ENCODE measurements around the gene KPNB1.

The KPNB1 gene

DNA sequence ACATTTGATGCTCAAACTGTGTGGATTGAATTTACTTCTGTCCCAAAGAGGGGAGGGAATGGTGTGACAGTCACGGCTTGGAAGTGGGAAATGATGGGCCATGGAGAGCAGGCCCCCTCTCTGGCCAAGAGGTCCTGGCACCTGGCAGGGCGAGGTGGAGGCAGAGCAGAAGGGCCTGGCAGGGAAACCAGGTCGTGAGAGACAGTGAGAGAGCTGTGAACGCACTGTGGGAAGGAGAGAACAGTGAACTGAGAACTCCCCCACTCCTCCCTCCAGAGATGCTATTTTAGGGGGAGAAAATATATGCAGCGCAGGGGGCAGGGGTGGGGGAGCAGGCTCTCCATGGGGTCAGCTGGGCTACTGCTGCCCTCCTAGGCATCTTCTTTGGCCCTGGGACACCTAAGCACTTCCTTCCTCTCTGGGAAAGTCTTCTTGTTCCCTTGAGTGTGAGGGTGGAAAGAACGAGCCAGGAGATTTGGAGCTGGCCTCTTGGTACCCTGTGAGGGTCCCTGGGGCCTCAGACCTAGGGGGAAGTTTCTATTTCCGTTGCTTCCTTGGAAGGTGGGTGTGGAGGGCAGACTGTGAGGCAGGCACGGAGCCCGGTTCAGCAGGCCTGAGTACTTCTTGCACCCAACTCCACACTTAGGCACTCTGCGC is 66.1 kb downstream of the KPNB1 start:
- intact Hi-C loops (cut with DNase I; ENCODE audit: low total_unique reads) = no loop called here
- Histone ChIP-seq H3K4me1 (no peaks in the 10 kb centered on the region), H3K9me3 (no peaks in the 10 kb centered on the region), H3K4me3 (no peak overlapping the region), H3K27me3 (peaks cover 0 to 75% of the 10 kb centered on the region in 2 donors), H3K36me3 (peaks cover 7 to 10% (median 10%) of the 10 kb centered on the region in 3 donors), H3K27ac (no peak overlapping the region)
- no peak for TF ChIP-seq CTCF (IDR thresholded peaks at IDR 0.05)
- DNase-seq = no peak

DNA sequence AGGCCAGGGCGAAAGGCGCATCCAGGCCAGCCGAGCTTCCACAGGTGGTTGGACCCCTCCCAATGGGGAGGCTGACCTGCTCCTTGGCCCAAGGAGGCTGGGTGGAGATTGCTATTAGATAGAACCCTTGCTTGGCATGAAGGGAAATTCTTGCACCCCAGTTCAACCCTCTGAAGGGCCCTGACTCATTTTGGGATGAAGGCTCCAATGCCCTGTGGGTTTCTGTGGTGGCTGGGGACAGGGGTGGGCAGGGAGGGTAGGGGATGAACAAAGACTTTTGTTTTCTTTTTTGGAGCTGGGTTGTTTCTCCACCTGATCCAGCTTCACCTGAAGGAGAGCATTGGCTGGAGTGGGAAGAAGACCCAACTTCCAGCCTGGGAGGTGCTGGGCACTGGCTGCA is 66.7 kb downstream of the KPNB1 start:
- no peak overlapping the region for H3K27ac ChIP-seq
- peaks cover 0 to 81% of the 10 kb centered on the region in 2 donors for H3K27me3 ChIP-seq
- peaks cover 3 to 4% (median 4%) of the 10 kb centered on the region in 3 donors for H3K36me3 ChIP-seq
- intact Hi-C loops (cut with DNase I; ENCODE audit: low total_unique reads) = no loop called here
- no peak for TF ChIP-seq CTCF (IDR thresholded peaks at IDR 0.05)
- no peak overlapping the region for H3K4me3 ChIP-seq
- H3K9me3 ChIP-seq = no peaks in the 10 kb centered on the region
- no peak for DNase-seq
- peaks cover 0 to 5% (median 4%) of the 10 kb centered on the region in 4 donors for H3K4me1 ChIP-seq

GRCh38 chr17:47717261-47717697 is 67.6 kb downstream of the KPNB1 start:
- Histone ChIP-seq H3K27ac (no peak overlapping the region), H3K4me3 (no peak overlapping the region), H3K36me3 (no peaks in the 10 kb centered on the region), H3K9me3 (no peaks in the 10 kb centered on the region), H3K27me3 (peaks cover 0 to 90% of the 10 kb centered on the region in 2 donors), H3K4me1 (peaks cover 0 to 13% (median 7%) of the 10 kb centered on the region in 4 donors)
- no peak for TF ChIP-seq CTCF (IDR thresholded peaks at IDR 0.05)
- intact Hi-C loops (cut with DNase I; ENCODE audit: low total_unique reads) = no loop called here
- DNase-seq = no peak

DNA sequence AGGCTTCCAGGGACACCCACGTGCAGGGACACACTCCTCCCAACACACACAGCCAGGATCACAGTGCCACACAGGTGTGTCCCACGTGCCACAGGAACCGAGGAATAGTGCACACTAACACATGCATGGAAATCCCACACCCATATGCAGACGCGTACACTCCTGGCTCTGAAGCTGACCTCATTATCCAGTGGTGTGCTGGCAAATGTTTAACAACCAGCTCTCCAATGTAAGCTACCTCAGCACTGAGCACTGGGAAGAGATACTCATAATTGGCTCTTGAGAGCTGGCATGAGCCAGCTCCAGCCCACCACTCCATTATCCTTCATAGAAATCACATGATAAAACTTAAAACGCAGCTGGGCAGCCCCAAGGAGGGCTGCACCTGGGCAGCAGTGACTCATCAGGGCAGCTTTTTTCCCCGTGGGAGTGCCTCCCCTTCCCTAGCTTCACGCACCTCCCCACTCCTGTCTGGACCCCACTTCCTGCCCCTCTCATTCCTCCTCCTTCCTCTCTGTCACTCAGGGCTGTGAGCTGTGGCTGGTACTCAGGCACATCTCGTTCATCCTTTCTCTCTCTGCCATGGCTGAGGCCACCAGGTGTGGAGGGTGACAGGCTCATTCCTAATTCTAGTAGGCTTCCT is 68.4 kb downstream of the KPNB1 start:
- no peak for TF ChIP-seq CTCF (IDR thresholded peaks at IDR 0.05)
- H3K27ac ChIP-seq = no peak overlapping the region
- intact Hi-C loops (cut with DNase I; ENCODE audit: low total_unique reads) = no loop called here
- H3K4me3 ChIP-seq = no peak overlapping the region
- H3K9me3 ChIP-seq = no peaks in the 10 kb centered on the region
- H3K4me1 ChIP-seq = peaks cover 0 to 13% (median 7%) of the 10 kb centered on the region in 4 donors
- H3K36me3 ChIP-seq = no peaks in the 10 kb centered on the region
- DNase-seq = no peak
- H3K27me3 ChIP-seq = peaks cover 0 to 95% of the 10 kb centered on the region in 2 donors

GRCh38 chr17:47718634-47719405 is 69.1 kb downstream of the KPNB1 start:
- no peak for TF ChIP-seq CTCF (IDR thresholded peaks at IDR 0.05)
- Histone ChIP-seq H3K27ac (no peak overlapping the region), H3K4me3 (no peak overlapping the region), H3K4me1 (peaks cover 0 to 13% (median 7%) of the 10 kb centered on the region in 4 donors), H3K36me3 (no peaks in the 10 kb centered on the region), H3K9me3 (no peaks in the 10 kb centered on the region), H3K27me3 (peaks cover 0 to 92% of the 10 kb centered on the region in 2 donors)
- no peak for DNase-seq
- intact Hi-C loops (cut with DNase I; ENCODE audit: low total_unique reads) = no loop called here
